ENCODE results near the gene HMGN1. TPM values are rescaled to one million over a fixed set of nuclear protein-coding genes. Genes with fewer than 3 reads are reported as not detected.
A peak's percentile ranks its signal among the peaks of the same experiment; 100 is the strongest.

Gene HMGN1
- total and polyA plus RNA-seq, 4 donors: 66.6 to 111 (median 81.9) TPM

DNA sequence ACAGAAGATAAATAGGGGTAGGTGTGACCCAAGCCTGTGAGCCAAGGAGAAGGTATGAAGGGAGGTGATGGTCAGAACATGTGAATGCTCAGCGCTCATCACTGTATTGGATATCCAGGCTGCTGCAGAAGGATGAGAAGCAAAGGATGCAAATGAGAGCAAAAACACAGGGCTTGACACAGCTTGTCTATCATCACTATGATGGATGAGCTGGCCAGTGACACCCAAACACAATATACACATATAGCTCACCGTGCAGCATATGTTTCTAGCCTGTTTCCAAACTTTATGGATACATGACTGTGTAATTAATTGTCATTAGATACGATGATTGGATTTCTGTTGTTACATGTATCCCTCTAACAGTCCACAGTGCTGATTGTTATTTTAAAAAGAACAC lies 13.8 kb upstream of the HMGN1 start:
- 89 to 92% methylated on average over 3 of the region's 3 CpGs for WGBS, 2 donors
- no peak overlapping the region for H3K27ac ChIP-seq (ENCODE audit: low read depth in 1 of 2, low read length in 2 of 2)

GRCh38 chr21:39359382-39359781 lies 10.5 kb upstream of the HMGN1 start:
- intact Hi-C loops (cut with DNase I): no loop called here
- ATAC-seq (ENCODE audit: low FRiP score) (no peak), DNase-seq (no peak)
- H3K27me3 ChIP-seq (ENCODE audit: control insufficient read depth in 1 of 2, insufficient read depth in 2 of 2, low read length in 1 of 2): no peaks in the 10 kb centered on the region
- WGBS, 2 donors: 68 to 77% methylated on average over 4 of the region's 4 CpGs
- no peak overlapping the region for H3K4me3 ChIP-seq (ENCODE audit: low read length in 2 of 2)
- H3K27ac ChIP-seq (ENCODE audit: low read depth in 1 of 2, low read length in 2 of 2): no peak overlapping the region
- peaks cover 0 to 5% of the 10 kb centered on the region in 2 donors for H3K4me1 ChIP-seq (ENCODE audit: control insufficient read depth in 1 of 2, insufficient read depth in 2 of 2, low read length in 2 of 2)
- H3K36me3 ChIP-seq (ENCODE audit: control insufficient read depth in 1 of 2, insufficient read depth in 2 of 2, low read length in 1 of 2): no peaks in the 10 kb centered on the region
- no peaks in the 10 kb centered on the region for H3K9me3 ChIP-seq (ENCODE audit: control insufficient read depth, low read length)

More for the DNA sequence above, 13.8 kb upstream of the HMGN1 start:
- intact Hi-C loops (cut with DNase I): no loop called here
- Histone ChIP-seq H3K4me1 (ENCODE audit: control insufficient read depth in 1 of 2, insufficient read depth in 2 of 2, low read length in 2 of 2) (peaks cover 0 to 5% of the 10 kb centered on the region in 2 donors), H3K27me3 (ENCODE audit: control insufficient read depth in 1 of 2, insufficient read depth in 2 of 2, low read length in 1 of 2) (no peaks in the 10 kb centered on the region), H3K9me3 (ENCODE audit: control insufficient read depth, low read length) (no peaks in the 10 kb centered on the region), H3K4me3 (ENCODE audit: low read length in 2 of 2) (no peak overlapping the region), H3K36me3 (ENCODE audit: control insufficient read depth in 1 of 2, insufficient read depth in 2 of 2, low read length in 1 of 2) (no peaks in the 10 kb centered on the region)
- no peak for DNase-seq
- ATAC-seq (ENCODE audit: low FRiP score): no peak

GRCh38 chr21:39353295-39353694 lies 4.4 kb upstream of the HMGN1 start:
- ATAC-seq (ENCODE audit: low FRiP score) (no peak), DNase-seq (no peak)
- Histone ChIP-seq H3K27ac (ENCODE audit: low read depth in 1 of 2, low read length in 2 of 2) (no peak overlapping the region), H3K4me1 (ENCODE audit: control insufficient read depth in 1 of 2, insufficient read depth in 2 of 2, low read length in 2 of 2) (no peaks in the 10 kb centered on the region), H3K9me3 (ENCODE audit: control insufficient read depth, low read length) (no peaks in the 10 kb centered on the region), H3K27me3 (ENCODE audit: control insufficient read depth in 1 of 2, insufficient read depth in 2 of 2, low read length in 1 of 2) (no peaks in the 10 kb centered on the region), H3K36me3 (ENCODE audit: control insufficient read depth in 1 of 2, insufficient read depth in 2 of 2, low read length in 1 of 2) (no peaks in the 10 kb centered on the region), H3K4me3 (ENCODE audit: low read length in 2 of 2) (no peak overlapping the region)
- intact Hi-C loops (cut with DNase I): loop anchor here in 1 of 2 donors (5.0 kb wide), 1 partner anchor 34 kb away; no protein-coding TSS in a partner anchor
- WGBS, 2 donors: 69 to 72% methylated on average over 3 of the region's 3 CpGs

DNA sequence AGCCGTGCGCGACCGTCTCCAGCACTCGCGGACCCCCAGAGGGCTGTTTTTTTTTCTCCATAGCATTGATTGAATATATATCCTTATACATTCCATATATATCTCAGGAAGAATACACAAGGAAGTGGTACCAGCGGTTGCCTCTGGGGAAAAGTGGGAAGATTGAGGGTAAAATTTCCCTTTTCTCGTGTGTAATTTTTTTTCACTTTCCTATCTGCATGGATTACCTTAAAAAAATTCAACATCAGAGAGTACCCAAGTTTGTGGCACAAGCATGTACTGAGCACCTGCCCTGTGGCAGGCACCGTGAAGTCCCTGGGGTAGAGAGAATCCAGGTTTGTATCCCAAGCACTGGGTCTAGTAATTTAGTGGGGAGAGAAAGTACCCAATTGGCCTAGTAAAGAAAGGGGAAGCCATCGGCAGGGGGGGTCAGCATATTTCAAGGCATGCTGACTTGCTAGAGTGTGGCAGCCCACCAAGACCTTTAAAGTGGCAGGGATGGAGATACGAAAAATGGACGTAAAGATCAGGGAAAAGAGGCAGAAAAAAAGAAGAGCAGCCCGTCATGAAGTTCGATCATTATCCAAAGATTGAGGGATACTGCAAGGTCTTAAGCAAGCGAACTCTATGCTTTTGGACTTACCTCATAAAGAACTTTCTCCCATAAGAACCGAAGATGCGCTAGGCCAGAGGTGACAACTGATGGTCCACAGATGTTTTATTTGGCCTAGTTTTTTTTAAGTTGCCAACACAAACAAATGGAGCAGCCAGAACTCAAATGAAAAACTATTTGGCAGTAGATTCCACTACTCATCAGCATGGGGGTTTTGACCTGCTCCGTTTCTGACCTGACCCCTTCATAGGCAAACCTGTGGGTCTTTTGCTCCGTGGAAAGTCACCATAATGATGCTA lies 1.5 kb upstream of the HMGN1 start:
- Histone ChIP-seq H3K27ac (ENCODE audit: low read depth in 1 of 2, low read length in 2 of 2) (no peak overlapping the region), H3K9me3 (ENCODE audit: control insufficient read depth, low read length) (no peaks in the 10 kb centered on the region), H3K36me3 (ENCODE audit: control insufficient read depth in 1 of 2, insufficient read depth in 2 of 2, low read length in 1 of 2) (no peaks in the 10 kb centered on the region), H3K27me3 (ENCODE audit: control insufficient read depth in 1 of 2, insufficient read depth in 2 of 2, low read length in 1 of 2) (no peaks in the 10 kb centered on the region), H3K4me3 (ENCODE audit: low read length in 2 of 2) (no peak overlapping the region), H3K4me1 (ENCODE audit: control insufficient read depth in 1 of 2, insufficient read depth in 2 of 2, low read length in 2 of 2) (peaks cover 0 to 4% of the 10 kb centered on the region in 2 donors)
- no peak for ATAC-seq (ENCODE audit: low FRiP score)
- 63 to 68% methylated on average over 19 of the region's 19 CpGs for whole genome bisulfite sequencing, 2 donors
- intact Hi-C loops (cut with DNase I): loop anchor here in 1 of 2 donors (5.0 kb wide), 1 partner anchor 37 kb away; no protein-coding TSS in a partner anchor
- no peak for DNase-seq

GRCh38 chr21:39349211-39350093 lies 564 bp upstream of the HMGN1 start:
- H3K27ac ChIP-seq (ENCODE audit: low read depth in 1 of 2, low read length in 2 of 2): peak overlapping the region in 1 of 2 donors; percentile 22
- WGBS, 2 donors: 9 to 11% methylated on average over 50 to 54 of the region's 56 CpGs
- peak overlapping the region; percentile 92 to 99 for H3K4me3 ChIP-seq (ENCODE audit: low read length in 2 of 2)
- no peaks in the 10 kb centered on the region for H3K27me3 ChIP-seq (ENCODE audit: control insufficient read depth in 1 of 2, insufficient read depth in 2 of 2, low read length in 1 of 2)
- H3K4me1 ChIP-seq (ENCODE audit: control insufficient read depth in 1 of 2, insufficient read depth in 2 of 2, low read length in 2 of 2): peaks cover 0 to 4% of the 10 kb centered on the region in 2 donors
- intact Hi-C loops (cut with DNase I): loop anchor here (2.0 to 5.0 kb wide), 4 partner anchors 31 to 38 kb away; partner anchors contain the start of gene BRWD1 (in 1 of the 2)
- no peaks in the 10 kb centered on the region for H3K9me3 ChIP-seq (ENCODE audit: control insufficient read depth, low read length)
- peak; percentile 98 for ATAC-seq (ENCODE audit: low FRiP score)
- H3K36me3 ChIP-seq (ENCODE audit: control insufficient read depth in 1 of 2, insufficient read depth in 2 of 2, low read length in 1 of 2): no peaks in the 10 kb centered on the region
- peak; percentile 98 for DNase-seq

DNA sequence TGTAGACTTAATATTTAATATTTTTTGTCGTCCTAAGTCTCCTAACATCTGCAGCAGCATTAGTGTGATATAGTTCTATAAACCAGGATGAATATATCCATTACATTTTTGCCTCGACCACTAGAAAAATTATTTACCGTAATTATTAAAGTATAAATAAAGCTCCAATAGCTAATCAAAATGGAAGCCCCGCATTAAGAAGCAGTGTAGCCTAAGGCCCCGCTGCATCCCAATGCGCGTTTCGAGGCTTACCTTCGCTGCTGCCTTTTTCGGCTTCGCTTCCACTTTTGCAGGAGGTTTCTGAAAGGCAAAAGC lies 891 bp downstream of the HMGN1 start:
- peak overlapping the region in 1 of 2 donors; percentile 80 for H3K27ac ChIP-seq (ENCODE audit: low read depth in 1 of 2, low read length in 2 of 2)
- ATAC-seq (ENCODE audit: low FRiP score) (peak; percentile 3), DNase-seq (no peak)
- peaks cover 2 to 3% of the 10 kb centered on the region in 2 donors for H3K36me3 ChIP-seq (ENCODE audit: control insufficient read depth in 1 of 2, insufficient read depth in 2 of 2, low read length in 1 of 2)
- WGBS, 2 donors: 1 to 2% methylated on average over 11 of the region's 11 CpGs
- no peaks in the 10 kb centered on the region for H3K9me3 ChIP-seq (ENCODE audit: control insufficient read depth, low read length)
- peak overlapping the region; percentile 92 to 99 for H3K4me3 ChIP-seq (ENCODE audit: low read length in 2 of 2)
- peaks cover 0 to 4% of the 10 kb centered on the region in 2 donors for H3K4me1 ChIP-seq (ENCODE audit: control insufficient read depth in 1 of 2, insufficient read depth in 2 of 2, low read length in 2 of 2)
- intact Hi-C loops (cut with DNase I): loop anchor here (2.0 kb wide), 3 partner anchors 33 to 35 kb away; partner anchors contain the start of gene BRWD1 (in 1 of the 2)
- no peaks in the 10 kb centered on the region for H3K27me3 ChIP-seq (ENCODE audit: control insufficient read depth in 1 of 2, insufficient read depth in 2 of 2, low read length in 1 of 2)

- no peaks in the 10 kb centered on the region for H3K9me3 ChIP-seq (ENCODE audit: control insufficient read depth, low read length)
- no peaks in the 10 kb centered on the region for H3K27me3 ChIP-seq (ENCODE audit: control insufficient read depth in 1 of 2, insufficient read depth in 2 of 2, low read length in 1 of 2)
- WGBS, 2 donors: 13 to 14% methylated on average over 10 of the region's 10 CpGs
- no peak for DNase-seq
- peak overlapping the region; percentile 92 to 99 for H3K4me3 ChIP-seq (ENCODE audit: low read length in 2 of 2)
- no peak for ATAC-seq (ENCODE audit: low FRiP score)
- intact Hi-C loops (cut with DNase I): no loop called here
- no peak overlapping the region for H3K27ac ChIP-seq (ENCODE audit: low read depth in 1 of 2, low read length in 2 of 2)
- peaks cover 0 to 4% of the 10 kb centered on the region in 2 donors for H3K4me1 ChIP-seq (ENCODE audit: control insufficient read depth in 1 of 2, insufficient read depth in 2 of 2, low read length in 2 of 2)
- peaks cover 2 to 3% of the 10 kb centered on the region in 2 donors for H3K36me3 ChIP-seq (ENCODE audit: control insufficient read depth in 1 of 2, insufficient read depth in 2 of 2, low read length in 1 of 2)
Observed at GRCh38 chr21:39347537-39347936, 1.4 kb downstream of the HMGN1 start.

GRCh38 chr21:39346671-39347331 lies 2.1 kb downstream of the HMGN1 start:
- peaks cover 2 to 5% of the 10 kb centered on the region in 2 donors for H3K36me3 ChIP-seq (ENCODE audit: control insufficient read depth in 1 of 2, insufficient read depth in 2 of 2, low read length in 1 of 2)
- peaks cover 0 to 4% of the 10 kb centered on the region in 2 donors for H3K4me1 ChIP-seq (ENCODE audit: control insufficient read depth in 1 of 2, insufficient read depth in 2 of 2, low read length in 2 of 2)
- no peak overlapping the region for H3K27ac ChIP-seq (ENCODE audit: low read depth in 1 of 2, low read length in 2 of 2)
- no peaks in the 10 kb centered on the region for H3K9me3 ChIP-seq (ENCODE audit: control insufficient read depth, low read length)
- peak overlapping the region in 1 of 2 donors; percentile 12 for H3K4me3 ChIP-seq (ENCODE audit: low read length in 2 of 2)
- 49 to 52% methylated on average over 7 of the region's 7 CpGs for WGBS, 2 donors
- intact Hi-C loops (cut with DNase I): no loop called here
- ATAC-seq (ENCODE audit: low FRiP score) (no peak), DNase-seq (no peak)
- H3K27me3 ChIP-seq (ENCODE audit: control insufficient read depth in 1 of 2, insufficient read depth in 2 of 2, low read length in 1 of 2): no peaks in the 10 kb centered on the region
